B cell (primary cell): ENCODE measurements around the gene ARHGAP11A. TPM values are rescaled to one million over a fixed set of nuclear protein-coding genes. Genes with fewer than 3 reads are reported as not detected.

Source experiments
- ATAC-seq: fragments of 200-7000 bp; cut with Tn5 transposase; one replicate; pipeline ENCODE4 v1.10.0; 2021; ENCODE audit warnings: low read depth, mild to moderate bottlenecking, moderate number of reproducible peaks, moderate library complexity
- CTCF ChIA-PET: fragments of 350-600 bp; sonication (Branson Sonifier 250); formaldehyde crosslinking; loops from one replicate; lab custom pipeline; 2021; ENCODE audit warnings: antibody characterized with exemption, inconsistent platforms; lab: Charles Lee
- POLR2A ChIA-PET: fragments of 350-600 bp; sonication (Branson Sonifier 250); formaldehyde crosslinking; loops from one replicate; lab custom pipeline; 2021; ENCODE audit warnings: antibody characterized with exemption; lab: Charles Lee
- DNase-seq: peaks from one replicate; pipeline ENCODE4 v3.0.0; 2013
- H2AFZ ChIP-seq: 2 replicates; pipeline ENCODE4 v1.6.1; 2012; ENCODE audit warnings: mild to moderate bottlenecking, low read depth, low read length; ENCODE audit not compliant: insufficient read depth, poor library complexity, severe bottlenecking
- H3K27ac ChIP-seq, 2 donors: 1 replicate in 1 of 2; 2 replicates in 1 of 2; pipeline ENCODE4 v1.5.1; 2012 to 2013; ENCODE audit warnings: low read length in 2 of 2, mild to moderate bottlenecking in 2 of 2, moderate library complexity in 1 of 2
- H3K27me3 ChIP-seq, 4 experiments: fragments of 200-600 bp in 1 of 4; sonication (generic) in 1 of 4; replicated peaks in 1 of 4; 1 replicate in 2 of 4; 2 replicates in 2 of 4; pipeline versions ENCODE4 v1.6.1 to v1.7.0; 2013 to 2016; ENCODE audit warnings: low read length in 3 of 4, mild to moderate bottlenecking in 2 of 4, mixed read lengths in 1 of 4, moderate library complexity in 1 of 4; ENCODE audit not compliant: insufficient read depth in 4 of 4, control insufficient read depth in 3 of 4; ENCODE audit errors: control extremely low read depth in 1 of 4
- H3K36me3 ChIP-seq, 2 experiments: replicated peaks in 1 of 2; 1 replicate in 1 of 2; 2 replicates in 1 of 2; pipeline versions ENCODE4 v1.6.1 to v1.7.1; 2013; ENCODE audit warnings: low read length in 1 of 2; ENCODE audit not compliant: insufficient read depth in 2 of 2, control insufficient read depth in 1 of 2; ENCODE audit errors: control extremely low read depth in 1 of 2, extremely low read depth in 1 of 2
- H3K4me1 ChIP-seq, 2 donors: fragments of 200-600 bp in 1 of 2; sonication (generic) in 1 of 2; 1 replicate in 1 of 2; 2 replicates in 1 of 2; pipeline versions ENCODE4 v1.5.1 to v1.6.1; 2013 to 2017; ENCODE audit warnings: low read length in 2 of 2; ENCODE audit not compliant: control insufficient read depth in 2 of 2, insufficient read depth in 2 of 2
- H3K4me2 ChIP-seq: replicated peaks from 2 replicates; pipeline ENCODE3; 2012; ENCODE audit warnings: mild to moderate bottlenecking, low read depth, low read length; ENCODE audit not compliant: poor library complexity, severe bottlenecking
- H3K4me3 ChIP-seq, 5 experiments: fragments of 200-600 bp in 1 of 5; sonication (generic) in 1 of 5; 1 replicate in 3 of 5; 2 replicates in 2 of 5; pipeline versions ENCODE4 v1.5.1 to v1.7.0; 2011 to 2016; ENCODE audit warnings: low read length in 4 of 5, mild to moderate bottlenecking in 4 of 5, low read depth in 2 of 5, control low read depth in 1 of 5, moderate library complexity in 1 of 5; ENCODE audit not compliant: insufficient read depth in 1 of 5; ENCODE audit errors: control extremely low read depth in 1 of 5, extremely low read depth in 1 of 5
- H3K79me2 ChIP-seq: fragments of 200-600 bp; sonication (generic); one replicate; pipeline ENCODE4 v1.6.0; 2016; ENCODE audit warnings: low read length; ENCODE audit not compliant: control insufficient read depth, insufficient read depth
- H3K9ac ChIP-seq: fragments of 200-600 bp; sonication (generic); 2 replicates; pipeline ENCODE4 v1.6.1; 2017; ENCODE audit warnings: mild to moderate bottlenecking, low read length, moderate library complexity
- H3K9me3 ChIP-seq, 3 donors: one replicate each; pipeline versions ENCODE4 v1.6.1 to v1.7.1; 2013; ENCODE audit warnings: low read length in 2 of 3; ENCODE audit not compliant: control insufficient read depth in 2 of 3, insufficient read depth in 1 of 3; ENCODE audit errors: control extremely low read depth in 1 of 3
- H4K20me1 ChIP-seq: 2 replicates; pipeline ENCODE4 v1.6.0; 2012; ENCODE audit warnings: mild to moderate bottlenecking, low read length; ENCODE audit not compliant: insufficient read depth, control insufficient read depth, poor library complexity, severe bottlenecking
- H3K27ac Mint-ChIP-seq: one replicate; pipeline ENCODE4 v1.8.0; 2021; ENCODE audit warnings: mixed read lengths
- H3K27me3 Mint-ChIP-seq: one replicate; pipeline ENCODE4 v1.8.0; 2021; ENCODE audit warnings: mixed read lengths
- H3K4me1 Mint-ChIP-seq: one replicate; pipeline ENCODE4 v1.8.0; 2021; ENCODE audit warnings: mixed read lengths
- H3K4me3 Mint-ChIP-seq: one replicate; pipeline ENCODE4 v1.8.0; 2021; ENCODE audit warnings: mixed read lengths
- H3K9me3 Mint-ChIP-seq: one replicate; pipeline ENCODE4 v1.8.0; 2022; ENCODE audit warnings: mixed read lengths; ENCODE audit not compliant: insufficient read depth
- CTCF ChIP-seq: fragments of 200-600 bp; IDR thresholded peaks from one replicate; pipeline ENCODE4 v1.8.0; 2022; ENCODE audit warnings: antibody characterized with exemption, mild to moderate bottlenecking
- EZH2 ChIP-seq: IDR thresholded peaks from 2 replicates; pipeline ENCODE4 v1.6.1; 2012; ENCODE audit warnings: borderline replicate concordance, low read depth, mild to moderate bottlenecking, moderate library complexity, low read length; ENCODE audit not compliant: insufficient read depth, poor library complexity, severe bottlenecking
- WGBS: methylation state at CpG from one replicate; pipeline ENCODE4 v1.1.5; 2013; ENCODE audit warnings: missing lambda C conversion rate; ENCODE audit not compliant: insufficient coverage; 5-methylcytosine and 5-hydroxymethylcytosine counted together
- intact Hi-C: fragments of 100-400 bp; cut with micrococcal nuclease; formaldehyde crosslinking; loops from one replicate; pipeline ENCODE4 v1.10.0; 2022
- polyA plus RNA-seq: library from polyadenylated mRNA; depleted of rRNA; stranded (reverse); fragments of >200 nt; gene quantifications from 2 replicates; pipeline ENCODE4 v1.2.3, GENCODE V29; 2012
- total RNA-seq, 2 donors: library from RNA; stranded (reverse); fragments of 120-200 nt in 1 of 2; gene quantifications; 1 replicate in 1 of 2; 2 replicates in 1 of 2; pipeline versions ENCODE4 v1.2.3 to v1.2.4, GENCODE V29; 2013 to 2022

Gene ARHGAP11A
- total and polyA plus RNA-seq, 2 donors (not counting 1 experiment from before 2014, with no cell fraction given) = 0.51 to 3.3 TPM

GRCh38 chr15:32682569-32682968, 67.3 kb downstream of the ARHGAP11A start:
- WGBS = 93% methylated on average over 3 of the region's 3 CpGs

More at GRCh38 chr15:32682569-32682968, 67.3 kb downstream of the ARHGAP11A start:
- DNase-seq (no peak), ATAC-seq (no peak)
- ChIA-PET POLR2A (no interaction called here), CTCF (interaction anchor here (1.4 kb wide), 1 partner anchor 312 kb away, joined by 4 read pairs; no protein-coding TSS in a partner anchor)
- TF ChIP-seq EZH2 = no peak
- no peak for TF ChIP-seq CTCF
- Histone ChIP-seq H3K36me3 (no peaks in the 10 kb centered on the region), H3K9me3 (no peaks in the 10 kb centered on the region), H3K4me1 (no peaks in the 10 kb centered on the region), H4K20me1 (no peaks in the 10 kb centered on the region), H3K27ac (no peak overlapping the region), H3K79me2 (no peaks in the 10 kb centered on the region), H3K4me2 (no peak overlapping the region), H2AFZ (no peak overlapping the region), H3K4me3 (no peak overlapping the region), H3K9ac (no peak overlapping the region), H3K27me3 (no peaks in the 10 kb centered on the region)
- no peaks in the 10 kb centered on the region for H3K27me3 Mint-ChIP-seq
- H3K27ac Mint-ChIP-seq = no peak overlapping the region
- intact Hi-C loops = no loop called here
- no peaks in the 10 kb centered on the region for H3K4me1 Mint-ChIP-seq
- H3K4me3 Mint-ChIP-seq = no peak overlapping the region
- no peaks in the 10 kb centered on the region for H3K9me3 Mint-ChIP-seq
